ENCODE measurements around the gene GCNT1. TPM values are rescaled to one million over a fixed set of nuclear protein-coding genes. Genes with fewer than 3 reads are reported as not detected.

GCNT1 gene
- polyA plus RNA-seq, 1 of the 3 experiments (the other 2 are of a cell fraction), result 0.76 TPM

DNA sequence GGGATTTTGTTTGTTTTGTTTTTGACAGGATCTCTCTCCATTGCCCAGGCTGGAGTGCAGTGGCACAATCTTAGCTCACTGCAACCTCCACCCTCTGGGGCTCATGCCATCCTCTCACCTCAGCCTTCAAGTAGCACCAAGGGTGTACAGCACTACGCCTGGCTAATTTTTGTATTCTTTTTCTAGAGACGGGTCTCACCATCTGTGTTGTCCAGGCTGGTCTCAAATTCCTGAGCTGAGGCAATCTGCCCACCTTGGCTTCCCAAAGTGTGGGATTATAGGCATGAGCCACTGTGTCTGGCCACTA, 7.3 kb downstream of the GCNT1 start (continued):
- TF ChIP-seq, protein P1, sequence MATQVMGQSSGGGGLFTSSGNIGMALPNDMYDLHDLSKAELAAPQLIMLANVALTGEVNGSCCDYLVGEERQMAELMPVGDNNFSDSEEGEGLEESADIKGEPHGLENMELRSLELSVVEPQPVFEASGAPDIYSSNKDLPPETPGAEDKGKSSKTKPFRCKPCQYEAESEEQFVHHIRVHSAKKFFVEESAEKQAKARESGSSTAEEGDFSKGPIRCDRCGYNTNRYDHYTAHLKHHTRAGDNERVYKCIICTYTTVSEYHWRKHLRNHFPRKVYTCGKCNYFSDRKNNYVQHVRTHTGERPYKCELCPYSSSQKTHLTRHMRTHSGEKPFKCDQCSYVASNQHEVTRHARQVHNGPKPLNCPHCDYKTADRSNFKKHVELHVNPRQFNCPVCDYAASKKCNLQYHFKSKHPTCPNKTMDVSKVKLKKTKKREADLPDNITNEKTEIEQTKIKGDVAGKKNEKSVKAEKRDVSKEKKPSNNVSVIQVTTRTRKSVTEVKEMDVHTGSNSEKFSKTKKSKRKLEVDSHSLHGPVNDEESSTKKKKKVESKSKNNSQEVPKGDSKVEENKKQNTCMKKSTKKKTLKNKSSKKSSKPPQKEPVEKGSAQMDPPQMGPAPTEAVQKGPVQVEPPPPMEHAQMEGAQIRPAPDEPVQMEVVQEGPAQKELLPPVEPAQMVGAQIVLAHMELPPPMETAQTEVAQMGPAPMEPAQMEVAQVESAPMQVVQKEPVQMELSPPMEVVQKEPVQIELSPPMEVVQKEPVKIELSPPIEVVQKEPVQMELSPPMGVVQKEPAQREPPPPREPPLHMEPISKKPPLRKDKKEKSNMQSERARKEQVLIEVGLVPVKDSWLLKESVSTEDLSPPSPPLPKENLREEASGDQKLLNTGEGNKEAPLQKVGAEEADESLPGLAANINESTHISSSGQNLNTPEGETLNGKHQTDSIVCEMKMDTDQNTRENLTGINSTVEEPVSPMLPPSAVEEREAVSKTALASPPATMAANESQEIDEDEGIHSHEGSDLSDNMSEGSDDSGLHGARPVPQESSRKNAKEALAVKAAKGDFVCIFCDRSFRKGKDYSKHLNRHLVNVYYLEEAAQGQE (IDR thresholded peaks at IDR 0.05; ENCODE audit: low read depth, low read length), result no peak
- no peak for TF ChIP-seq RFX5 (IDR thresholded peaks at IDR 0.05; ENCODE audit: low read length)
- TF ChIP-seq CHD2 (IDR thresholded peaks at IDR 0.05; ENCODE audit: low read length, partially characterized antibody), result no peak
- no peak for TF ChIP-seq EP300 (IDR thresholded peaks at IDR 0.05; ENCODE audit: borderline replicate concordance in 1 of 2, low read depth in 1 of 2, low read length in 1 of 2)
- no peak for TF ChIP-seq POLR2AphosphoS5 (IDR thresholded peaks at IDR 0.05; ENCODE audit: low read depth, low read length)

DNA sequence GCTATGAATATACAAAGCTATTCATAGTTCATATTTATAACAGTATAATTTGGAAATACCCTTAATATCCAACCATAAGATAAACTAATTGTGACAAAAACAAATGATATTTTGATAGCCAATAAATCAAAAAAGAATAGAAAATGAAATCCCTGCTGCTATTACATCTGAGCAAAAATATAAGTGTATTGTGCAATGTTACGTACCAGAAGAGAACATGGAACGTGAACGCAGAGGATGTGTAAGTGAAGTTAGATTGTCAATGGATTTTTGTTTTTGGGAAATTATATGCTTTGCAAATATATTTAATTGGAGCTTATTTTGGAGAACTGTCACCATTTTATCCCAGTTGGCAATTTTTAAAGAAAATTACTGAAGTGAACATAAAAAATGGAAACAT, 15.4 kb downstream of the GCNT1 start:
- no peaks in the 10 kb centered on the region for H3K36me3 ChIP-seq (replicated peaks in 1 of 2; ENCODE audit: control insufficient read depth in 1 of 2, insufficient read depth in 2 of 2, low read length in 1 of 2)
- H2AFZ ChIP-seq (ENCODE audit: low read depth), result no peak overlapping the region
- no peak for DNase-seq
- no peak overlapping the region for H3K9ac ChIP-seq
- no peak overlapping the region for H3K4me3 ChIP-seq (ENCODE audit: low read depth in 2 of 2, low read length in 1 of 2)
- H3K9me2 ChIP-seq, result no peaks in the 10 kb centered on the region
- no peaks in the 10 kb centered on the region for H3F3A ChIP-seq (replicated peaks; ENCODE audit: insufficient read depth)
- H3K27me3 ChIP-seq (ENCODE audit: insufficient read depth), result peaks cover 42% of the 10 kb centered on the region; the same call in 1 of the 2 replicates
- H3K79me2 ChIP-seq (ENCODE audit: insufficient read depth), result no peaks in the 10 kb centered on the region
- H3K4me1 ChIP-seq (ENCODE audit: control insufficient read depth in 1 of 2, insufficient read depth in 2 of 2, low read depth in 1 of 2, low read length in 1 of 2), result no peaks in the 10 kb centered on the region
- 39% methylated on average over 3 of the region's 3 CpGs for WGBS (ENCODE audit: low lambda C conversion rate)
- H3K27ac ChIP-seq (ENCODE audit: low read depth in 2 of 2, low read length in 1 of 2), result no peak overlapping the region
- ChIA-PET POLR2A (no interaction called here), CTCF (interaction anchor here (1.3 kb wide), 1 partner anchor 11 kb away, joined by 5 read pairs; no protein-coding TSS in a partner anchor)
- no peak overlapping the region for H3K4me2 ChIP-seq
- H3K9me3 ChIP-seq, result no peaks in the 10 kb centered on the region; the same call in 1 of the 2 replicates
- TF ChIP-seq, protein P2, sequence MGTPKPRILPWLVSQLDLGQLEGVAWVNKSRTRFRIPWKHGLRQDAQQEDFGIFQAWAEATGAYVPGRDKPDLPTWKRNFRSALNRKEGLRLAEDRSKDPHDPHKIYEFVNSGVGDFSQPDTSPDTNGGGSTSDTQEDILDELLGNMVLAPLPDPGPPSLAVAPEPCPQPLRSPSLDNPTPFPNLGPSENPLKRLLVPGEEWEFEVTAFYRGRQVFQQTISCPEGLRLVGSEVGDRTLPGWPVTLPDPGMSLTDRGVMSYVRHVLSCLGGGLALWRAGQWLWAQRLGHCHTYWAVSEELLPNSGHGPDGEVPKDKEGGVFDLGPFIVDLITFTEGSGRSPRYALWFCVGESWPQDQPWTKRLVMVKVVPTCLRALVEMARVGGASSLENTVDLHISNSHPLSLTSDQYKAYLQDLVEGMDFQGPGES (IDR thresholded peaks at IDR 0.05; ENCODE audit: low read depth, low read length), result no peak
- no peak for TF ChIP-seq RCOR1 (IDR thresholded peaks at IDR 0.05; ENCODE audit: low read length)
- TF ChIP-seq TAF1 (IDR thresholded peaks at IDR 0.05; ENCODE audit: borderline replicate concordance, low read depth, low read length), result no peak
- no peak for TF ChIP-seq RXRA (IDR thresholded peaks at IDR 0.05; ENCODE audit: borderline replicate concordance, low read depth)
- no peak for TF ChIP-seq TCF12 (IDR thresholded peaks at IDR 0.05)
- TF ChIP-seq ELF1 (IDR thresholded peaks at IDR 0.05), result no peak
- TF ChIP-seq, protein P3, sequence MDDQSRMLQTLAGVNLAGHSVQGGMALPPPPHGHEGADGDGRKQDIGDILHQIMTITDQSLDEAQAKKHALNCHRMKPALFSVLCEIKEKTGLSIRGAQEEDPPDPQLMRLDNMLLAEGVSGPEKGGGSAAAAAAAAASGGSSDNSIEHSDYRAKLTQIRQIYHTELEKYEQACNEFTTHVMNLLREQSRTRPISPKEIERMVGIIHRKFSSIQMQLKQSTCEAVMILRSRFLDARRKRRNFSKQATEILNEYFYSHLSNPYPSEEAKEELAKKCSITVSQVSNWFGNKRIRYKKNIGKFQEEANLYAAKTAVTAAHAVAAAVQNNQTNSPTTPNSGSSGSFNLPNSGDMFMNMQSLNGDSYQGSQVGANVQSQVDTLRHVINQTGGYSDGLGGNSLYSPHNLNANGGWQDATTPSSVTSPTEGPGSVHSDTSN (IDR thresholded peaks at IDR 0.05), result no peak
- TF ChIP-seq, protein P4, sequence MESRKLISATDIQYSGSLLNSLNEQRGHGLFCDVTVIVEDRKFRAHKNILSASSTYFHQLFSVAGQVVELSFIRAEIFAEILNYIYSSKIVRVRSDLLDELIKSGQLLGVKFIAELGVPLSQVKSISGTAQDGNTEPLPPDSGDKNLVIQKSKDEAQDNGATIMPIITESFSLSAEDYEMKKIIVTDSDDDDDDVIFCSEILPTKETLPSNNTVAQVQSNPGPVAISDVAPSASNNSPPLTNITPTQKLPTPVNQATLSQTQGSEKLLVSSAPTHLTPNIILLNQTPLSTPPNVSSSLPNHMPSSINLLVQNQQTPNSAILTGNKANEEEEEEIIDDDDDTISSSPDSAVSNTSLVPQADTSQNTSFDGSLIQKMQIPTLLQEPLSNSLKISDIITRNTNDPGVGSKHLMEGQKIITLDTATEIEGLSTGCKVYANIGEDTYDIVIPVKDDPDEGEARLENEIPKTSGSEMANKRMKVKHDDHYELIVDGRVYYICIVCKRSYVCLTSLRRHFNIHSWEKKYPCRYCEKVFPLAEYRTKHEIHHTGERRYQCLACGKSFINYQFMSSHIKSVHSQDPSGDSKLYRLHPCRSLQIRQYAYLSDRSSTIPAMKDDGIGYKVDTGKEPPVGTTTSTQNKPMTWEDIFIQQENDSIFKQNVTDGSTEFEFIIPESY (IDR thresholded peaks at IDR 0.05; ENCODE audit: borderline replicate concordance, low read depth), result no peak
- TF ChIP-seq NRF1 (IDR thresholded peaks at IDR 0.05; ENCODE audit: low read depth, low read length), result no peak
- TF ChIP-seq GABPA (IDR thresholded peaks at IDR 0.05; ENCODE audit: low read depth), result no peak
- TF ChIP-seq, protein P1 (IDR thresholded peaks at IDR 0.05; ENCODE audit: low read depth, low read length), result no peak
- TF ChIP-seq NFIC (IDR thresholded peaks at IDR 0.05; ENCODE audit: borderline replicate concordance), result no peak
- no peak for TF ChIP-seq RAD21 (IDR thresholded peaks at IDR 0.05; ENCODE audit: low read length)
- no peak for TF ChIP-seq MEF2A (IDR thresholded peaks at IDR 0.05; ENCODE audit: borderline replicate concordance, low read depth)
- H4K20me1 ChIP-seq (ENCODE audit: insufficient read depth), result no peaks in the 10 kb centered on the region

All from SK-N-SH (cell line).